ENCODE data around the gene TSACC. TPM values are rescaled to one million over a fixed set of nuclear protein-coding genes. Genes with fewer than 3 reads are reported as not detected.

TSACC gene
- total and polyA plus RNA-seq, 10 of the 15 experiments (the other 5 are each of a cell fraction or from before 2014, with no cell fraction given) = 0.25 to 2.8 (median 0.92) TPM; not detected in 4

DNA sequence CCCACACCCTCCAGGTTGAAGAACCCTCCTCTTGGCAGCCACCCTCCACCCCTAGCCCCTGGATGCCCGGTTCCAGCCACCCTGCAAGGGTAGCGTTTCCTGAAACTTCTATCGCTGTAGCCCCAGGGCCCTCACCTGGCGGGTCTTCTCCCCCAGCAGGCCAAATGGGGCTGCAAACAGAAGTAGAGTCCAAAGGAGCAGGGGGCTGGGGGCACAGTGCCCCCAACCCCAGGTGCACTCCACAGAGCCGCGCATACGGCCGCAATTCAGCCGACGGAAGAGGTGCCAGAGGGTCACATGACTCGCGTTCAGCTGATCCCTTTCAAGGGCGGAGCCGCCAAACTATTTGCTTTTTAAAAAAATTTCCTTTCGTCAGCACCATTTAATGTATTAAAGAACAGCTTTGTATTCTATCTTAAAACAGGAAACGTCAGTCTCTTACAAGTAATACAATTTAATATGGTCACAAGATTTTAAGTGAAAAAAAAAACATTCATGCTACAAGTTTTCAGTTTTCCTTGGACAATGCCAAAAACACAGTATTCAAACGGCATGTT, 42.9 kb upstream of the TSACC start, which contains the start of gene GLMP:
Gene GLMP (minus strand): TSS at position 289 of the 557 bp plus-strand sequence. CDS start 34 bp downstream, at position 255.
- peak within 1 kb of the TSS; percentile 41 for H3K9ac ChIP-seq (ENCODE audit: control insufficient read depth, insufficient read depth, low read length)
- DNase-seq (ENCODE audit: low read depth, low spot score) (no peak), FAIRE-seq (peak; percentile 66), ATAC-seq (peak; percentile 73)
- no peak within 1 kb of the TSS for H3K27ac ChIP-seq (ENCODE audit: control insufficient read depth, insufficient read depth)
- in situ Hi-C loops (cut with MboI) (no loop called here), intact Hi-C loops (cut with micrococcal nuclease; ENCODE audit: unreplicated experiment) (no loop called here)
- H4K20me1 ChIP-seq (ENCODE audit: control insufficient read depth, insufficient read depth) = no peaks in the 10 kb centered on the region
- ChIA-PET CTCF (interaction anchor here (1.6 kb wide), 1 partner anchor 13 kb away, joined by 7 read pairs; the partner anchor contains the start of gene SMG5), RAD21 (ENCODE audit: unreplicated experiment) (interaction anchor here (1.0 kb wide), 1 partner anchor 12 kb away, joined by 3 read pairs; no protein-coding TSS in a partner anchor), POLR2A (interaction anchor here (1.6 kb wide), 1 partner anchor 12 kb away, joined by 4 read pairs; the partner anchor contains the start of gene TMEM79), SMC1A (ENCODE audit: uncharacterized antibody, unreplicated experiment) (interaction anchor here (0.9 to 1.4 kb wide), 4 partner anchors 12 to 69 kb away, joined by 3 to 7 read pairs (median 4); partner anchors contain the start of gene TMEM79)
- no peaks in the 10 kb centered on the region for H3K9me3 ChIP-seq (replicated peaks; ENCODE audit: control insufficient read depth, insufficient read depth, low read length)
- H3K27me3 ChIP-seq (replicated peaks in 1 of 2; ENCODE audit: control insufficient read depth in 2 of 2, insufficient read depth in 2 of 2, low read length in 1 of 2) = no peaks in the 10 kb centered on the region
- H3K4me1 ChIP-seq (ENCODE audit: control insufficient read depth, insufficient read depth, low read length) = peaks cover 4% of the 10 kb centered on the region
- H3K4me3 ChIP-seq = peak within 1 kb of the TSS; percentile 87
- BruUV-seq (replicated peaks) = no TSS peak
- H3K36me3 ChIP-seq (ENCODE audit: control insufficient read depth in 2 of 2, insufficient read depth in 2 of 2, low read length in 1 of 2) = peaks cover 0 to 1% of the 10 kb centered on the region in 2 experiments; a peak in 1 of 4 replicates
- WGBS (ENCODE audit: insufficient coverage, insufficient replicate concordance, low lambda C conversion rate, missing lambda C conversion rate) = 1% methylated on average over 17 of the region's 17 CpGs
- peak within 1 kb of the TSS; percentile 79 for H2AFZ ChIP-seq (ENCODE audit: control insufficient read depth, low read depth, low read length)
- no peaks in the 10 kb centered on the region for H3K79me2 ChIP-seq (ENCODE audit: control insufficient read depth, insufficient read depth, low read length)
- H3K4me2 ChIP-seq (ENCODE audit: control insufficient read depth, insufficient read depth) = peak within 1 kb of the TSS; percentile 86
- TF ChIP-seq MYB (IDR thresholded peaks at IDR 0.05; ENCODE audit: borderline replicate concordance, low read depth, low read length) (no peak), RBBP5 (conservative IDR thresholded peaks at IDR 0.05) (no peak), NFIC (IDR thresholded peaks at IDR 0.05; ENCODE audit: low read depth, low read length) (peak; percentile 56; the same call in 1 of the 2 replicates), EP300 (IDR thresholded peaks at IDR 0.05; ENCODE audit: borderline replicate concordance in 1 of 2, control insufficient read depth in 1 of 2, low read depth in 2 of 2, low read length in 2 of 2) (no peak), CREM (IDR thresholded peaks at IDR 0.05; ENCODE audit: low read depth) (no peak), CHD1 (IDR thresholded peaks at IDR 0.05; ENCODE audit: low read depth, low read length) (no peak), POLR2A (IDR thresholded peaks at IDR 0.05; ENCODE audit: low read depth, low read length) (peak; percentile 65), HCFC1 (IDR thresholded peaks at IDR 0.05; ENCODE audit: low read length) (no peak), MXI1 (IDR thresholded peaks at IDR 0.05; ENCODE audit: low read depth, low read length) (peak; percentile 51; the same call in 1 of the 2 replicates)
- TF ChIP-seq, protein P1, sequence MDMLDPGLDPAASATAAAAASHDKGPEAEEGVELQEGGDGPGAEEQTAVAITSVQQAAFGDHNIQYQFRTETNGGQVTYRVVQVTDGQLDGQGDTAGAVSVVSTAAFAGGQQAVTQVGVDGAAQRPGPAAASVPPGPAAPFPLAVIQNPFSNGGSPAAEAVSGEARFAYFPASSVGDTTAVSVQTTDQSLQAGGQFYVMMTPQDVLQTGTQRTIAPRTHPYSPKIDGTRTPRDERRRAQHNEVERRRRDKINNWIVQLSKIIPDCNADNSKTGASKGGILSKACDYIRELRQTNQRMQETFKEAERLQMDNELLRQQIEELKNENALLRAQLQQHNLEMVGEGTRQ (IDR thresholded peaks at IDR 0.05; ENCODE audit: borderline replicate concordance, low read depth, low read length) = peak; percentile 93
- TF ChIP-seq, protein P2, sequence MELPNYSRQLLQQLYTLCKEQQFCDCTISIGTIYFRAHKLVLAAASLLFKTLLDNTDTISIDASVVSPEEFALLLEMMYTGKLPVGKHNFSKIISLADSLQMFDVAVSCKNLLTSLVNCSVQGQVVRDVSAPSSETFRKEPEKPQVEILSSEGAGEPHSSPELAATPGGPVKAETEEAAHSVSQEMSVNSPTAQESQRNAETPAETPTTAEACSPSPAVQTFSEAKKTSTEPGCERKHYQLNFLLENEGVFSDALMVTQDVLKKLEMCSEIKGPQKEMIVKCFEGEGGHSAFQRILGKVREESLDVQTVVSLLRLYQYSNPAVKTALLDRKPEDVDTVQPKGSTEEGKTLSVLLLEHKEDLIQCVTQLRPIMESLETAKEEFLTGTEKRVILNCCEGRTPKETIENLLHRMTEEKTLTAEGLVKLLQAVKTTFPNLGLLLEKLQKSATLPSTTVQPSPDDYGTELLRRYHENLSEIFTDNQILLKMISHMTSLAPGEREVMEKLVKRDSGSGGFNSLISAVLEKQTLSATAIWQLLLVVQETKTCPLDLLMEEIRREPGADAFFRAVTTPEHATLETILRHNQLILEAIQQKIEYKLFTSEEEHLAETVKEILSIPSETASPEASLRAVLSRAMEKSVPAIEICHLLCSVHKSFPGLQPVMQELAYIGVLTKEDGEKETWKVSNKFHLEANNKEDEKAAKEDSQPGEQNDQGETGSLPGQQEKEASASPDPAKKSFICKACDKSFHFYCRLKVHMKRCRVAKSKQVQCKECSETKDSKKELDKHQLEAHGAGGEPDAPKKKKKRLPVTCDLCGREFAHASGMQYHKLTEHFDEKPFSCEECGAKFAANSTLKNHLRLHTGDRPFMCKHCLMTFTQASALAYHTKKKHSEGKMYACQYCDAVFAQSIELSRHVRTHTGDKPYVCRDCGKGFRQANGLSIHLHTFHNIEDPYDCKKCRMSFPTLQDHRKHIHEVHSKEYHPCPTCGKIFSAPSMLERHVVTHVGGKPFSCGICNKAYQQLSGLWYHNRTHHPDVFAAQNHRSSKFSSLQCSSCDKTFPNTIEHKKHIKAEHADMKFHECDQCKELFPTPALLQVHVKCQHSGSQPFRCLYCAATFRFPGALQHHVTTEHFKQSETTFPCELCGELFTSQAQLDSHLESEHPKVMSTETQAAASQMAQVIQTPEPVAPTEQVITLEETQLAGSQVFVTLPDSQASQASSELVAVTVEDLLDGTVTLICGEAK (IDR thresholded peaks at IDR 0.05; ENCODE audit: borderline replicate concordance) = peak; percentile 39; the same call in 1 of the 2 replicates
- TF ChIP-seq, protein P3, sequence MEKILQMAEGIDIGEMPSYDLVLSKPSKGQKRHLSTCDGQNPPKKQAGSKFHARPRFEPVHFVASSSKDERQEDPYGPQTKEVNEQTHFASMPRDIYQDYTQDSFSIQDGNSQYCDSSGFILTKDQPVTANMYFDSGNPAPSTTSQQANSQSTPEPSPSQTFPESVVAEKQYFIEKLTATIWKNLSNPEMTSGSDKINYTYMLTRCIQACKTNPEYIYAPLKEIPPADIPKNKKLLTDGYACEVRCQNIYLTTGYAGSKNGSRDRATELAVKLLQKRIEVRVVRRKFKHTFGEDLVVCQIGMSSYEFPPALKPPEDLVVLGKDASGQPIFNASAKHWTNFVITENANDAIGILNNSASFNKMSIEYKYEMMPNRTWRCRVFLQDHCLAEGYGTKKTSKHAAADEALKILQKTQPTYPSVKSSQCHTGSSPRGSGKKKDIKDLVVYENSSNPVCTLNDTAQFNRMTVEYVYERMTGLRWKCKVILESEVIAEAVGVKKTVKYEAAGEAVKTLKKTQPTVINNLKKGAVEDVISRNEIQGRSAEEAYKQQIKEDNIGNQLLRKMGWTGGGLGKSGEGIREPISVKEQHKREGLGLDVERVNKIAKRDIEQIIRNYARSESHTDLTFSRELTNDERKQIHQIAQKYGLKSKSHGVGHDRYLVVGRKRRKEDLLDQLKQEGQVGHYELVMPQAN (conservative IDR thresholded peaks at IDR 0.05) = peak; percentile 95
- TF ChIP-seq, protein P4, sequence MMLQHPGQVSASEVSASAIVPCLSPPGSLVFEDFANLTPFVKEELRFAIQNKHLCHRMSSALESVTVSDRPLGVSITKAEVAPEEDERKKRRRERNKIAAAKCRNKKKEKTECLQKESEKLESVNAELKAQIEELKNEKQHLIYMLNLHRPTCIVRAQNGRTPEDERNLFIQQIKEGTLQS (IDR thresholded peaks at IDR 0.05; ENCODE audit: borderline replicate concordance, extremely low read depth, low read depth, low read length) = peak; percentile 85; the same call in 1 of the 2 replicates
- TF ChIP-seq, protein P5, sequence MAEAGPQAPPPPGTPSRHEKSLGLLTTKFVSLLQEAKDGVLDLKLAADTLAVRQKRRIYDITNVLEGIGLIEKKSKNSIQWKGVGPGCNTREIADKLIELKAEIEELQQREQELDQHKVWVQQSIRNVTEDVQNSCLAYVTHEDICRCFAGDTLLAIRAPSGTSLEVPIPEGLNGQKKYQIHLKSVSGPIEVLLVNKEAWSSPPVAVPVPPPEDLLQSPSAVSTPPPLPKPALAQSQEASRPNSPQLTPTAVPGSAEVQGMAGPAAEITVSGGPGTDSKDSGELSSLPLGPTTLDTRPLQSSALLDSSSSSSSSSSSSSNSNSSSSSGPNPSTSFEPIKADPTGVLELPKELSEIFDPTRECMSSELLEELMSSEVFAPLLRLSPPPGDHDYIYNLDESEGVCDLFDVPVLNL (IDR thresholded peaks at IDR 0.05; ENCODE audit: low read depth, low read length) = peak; percentile 88

Measured in GM12878 (cell line).